CD4-positive, alpha-beta T cell treated with Interleukin-12 subunit alpha and Interleukin-12 subunit beta, for 1 hour (primary cell): Measurements from ENCODE around the gene CNTNAP2.

Source experiments
- DNase-seq: peaks from one replicate; pipeline ENCODE4 v3.0.0-alpha.2; 2020

The CNTNAP2 gene

DNA sequence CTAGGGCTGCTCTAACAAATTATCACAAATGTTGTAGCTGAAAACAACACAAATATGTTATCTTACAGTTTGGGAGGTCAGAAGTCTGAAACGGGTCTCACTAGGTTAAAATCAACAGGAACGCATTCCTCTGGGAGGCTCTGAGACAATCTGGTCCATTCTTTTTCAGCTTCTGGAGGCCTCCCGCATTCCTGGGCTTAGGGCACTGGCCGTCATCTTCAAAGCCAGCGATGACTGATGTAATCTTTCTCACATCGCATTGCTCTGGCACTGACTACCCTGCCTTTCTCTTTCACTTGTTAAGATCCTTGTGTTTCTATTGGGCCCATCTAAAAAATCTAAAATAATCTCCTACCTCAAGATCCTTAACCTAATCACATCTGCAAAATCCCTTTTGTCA lies 1402.5 kb downstream of the CNTNAP2 start:
- no peak for DNase-seq

DNA sequence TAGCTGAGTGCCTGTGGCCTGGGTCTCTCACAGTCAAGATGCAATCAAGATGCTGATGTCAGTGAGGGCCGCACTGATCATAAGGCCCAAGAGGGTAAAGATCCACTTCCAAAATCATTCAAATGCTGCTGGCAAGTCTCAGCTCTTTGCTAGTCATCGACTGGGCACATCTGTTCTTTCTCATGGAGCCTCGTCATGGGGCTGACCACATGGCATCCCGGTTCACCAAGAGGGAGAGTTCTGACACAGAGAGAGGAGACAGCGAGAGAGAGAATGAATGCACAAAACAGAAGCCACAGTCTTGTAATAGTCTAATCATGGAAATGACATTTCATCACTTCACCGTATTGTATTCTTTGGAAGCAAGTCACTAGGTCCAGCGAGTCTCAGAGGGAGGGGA lies 1406.5 kb downstream of the CNTNAP2 start:
- no peak for DNase-seq

GRCh38 chr7:147524726-147525250 lies 1408.2 kb downstream of the CNTNAP2 start:
- DNase-seq = no peak

DNA sequence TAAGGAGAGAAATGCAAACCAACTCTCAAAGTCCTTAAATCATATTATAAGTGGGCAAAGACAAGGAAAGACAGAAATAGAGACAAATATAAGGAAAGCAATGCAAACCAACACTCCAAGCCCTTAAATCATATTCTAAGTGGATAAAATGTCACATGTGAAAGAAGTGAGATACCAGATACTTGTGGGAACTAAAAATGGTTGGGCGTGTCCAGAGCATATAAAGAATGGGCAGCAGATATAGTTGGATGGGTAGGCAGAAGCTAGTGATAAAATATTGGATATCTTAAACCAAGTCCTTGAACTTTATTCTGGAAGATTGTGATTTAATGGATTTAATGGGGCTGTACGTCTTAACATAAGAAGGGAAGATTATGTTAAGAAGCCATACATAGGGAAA lies 1408.7 kb downstream of the CNTNAP2 start:
- no peak for DNase-seq

GRCh38 chr7:147535701-147536111 lies 1419.1 kb downstream of the CNTNAP2 start:
- DNase-seq = no peak

DNA sequence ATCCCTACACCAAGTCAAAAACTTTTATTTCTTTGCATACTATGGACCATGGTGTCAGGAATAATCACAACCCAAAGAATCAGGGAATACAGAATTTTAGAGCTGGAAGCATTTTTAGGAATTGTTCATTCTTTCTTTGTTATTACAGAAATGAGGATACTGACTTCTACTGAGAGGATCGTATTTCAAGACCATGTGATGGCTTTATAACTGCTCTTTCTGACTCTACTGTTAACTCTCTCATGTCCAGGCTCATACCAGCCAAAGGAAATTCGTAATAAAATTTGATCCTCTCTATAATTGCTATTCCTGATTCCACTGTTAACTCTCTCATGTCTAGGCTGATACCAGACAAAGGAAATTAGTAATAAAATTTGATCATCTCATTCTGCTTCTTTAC lies 1423.1 kb downstream of the CNTNAP2 start:
- DNase-seq = no peak

GRCh38 chr7:147540743-147541142 lies 1424.1 kb downstream of the CNTNAP2 start:
- DNase-seq = no peak

DNA sequence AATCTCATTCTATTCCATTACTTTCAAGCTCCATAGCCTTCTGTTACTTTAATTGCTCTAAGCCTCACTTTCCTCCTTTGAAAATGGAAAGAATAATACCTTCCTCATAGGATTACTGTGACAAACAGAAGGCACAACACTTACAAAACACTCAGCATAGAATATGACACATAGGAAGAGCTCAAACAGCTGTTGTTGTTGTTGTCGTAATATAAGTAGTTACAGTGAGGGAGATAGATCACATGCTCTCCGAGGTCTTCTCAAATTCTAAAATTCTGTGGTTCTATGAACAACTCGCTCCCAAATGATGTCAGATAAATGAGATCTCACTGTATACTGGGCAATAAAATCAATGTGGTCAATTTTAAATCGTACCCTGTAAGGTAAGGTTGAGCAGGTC lies 1424.7 kb downstream of the CNTNAP2 start:
- no peak for DNase-seq

- no peak for DNase-seq
These were observed 1430.8 kb downstream of the CNTNAP2 start for GRCh38 chr7:147547252-147547897.

- no peak for DNase-seq
These were observed 1439.7 kb downstream of the CNTNAP2 start for GRCh38 chr7:147556317-147556716.

- no peak for DNase-seq
These were observed 1447.1 kb downstream of the CNTNAP2 start for GRCh38 chr7:147563669-147564068.

GRCh38 chr7:147564786-147565476 lies 1448.3 kb downstream of the CNTNAP2 start:
- no peak for DNase-seq

- no peak for DNase-seq
These were observed 1450.4 kb downstream of the CNTNAP2 start for GRCh38 chr7:147567043-147567442.

DNA sequence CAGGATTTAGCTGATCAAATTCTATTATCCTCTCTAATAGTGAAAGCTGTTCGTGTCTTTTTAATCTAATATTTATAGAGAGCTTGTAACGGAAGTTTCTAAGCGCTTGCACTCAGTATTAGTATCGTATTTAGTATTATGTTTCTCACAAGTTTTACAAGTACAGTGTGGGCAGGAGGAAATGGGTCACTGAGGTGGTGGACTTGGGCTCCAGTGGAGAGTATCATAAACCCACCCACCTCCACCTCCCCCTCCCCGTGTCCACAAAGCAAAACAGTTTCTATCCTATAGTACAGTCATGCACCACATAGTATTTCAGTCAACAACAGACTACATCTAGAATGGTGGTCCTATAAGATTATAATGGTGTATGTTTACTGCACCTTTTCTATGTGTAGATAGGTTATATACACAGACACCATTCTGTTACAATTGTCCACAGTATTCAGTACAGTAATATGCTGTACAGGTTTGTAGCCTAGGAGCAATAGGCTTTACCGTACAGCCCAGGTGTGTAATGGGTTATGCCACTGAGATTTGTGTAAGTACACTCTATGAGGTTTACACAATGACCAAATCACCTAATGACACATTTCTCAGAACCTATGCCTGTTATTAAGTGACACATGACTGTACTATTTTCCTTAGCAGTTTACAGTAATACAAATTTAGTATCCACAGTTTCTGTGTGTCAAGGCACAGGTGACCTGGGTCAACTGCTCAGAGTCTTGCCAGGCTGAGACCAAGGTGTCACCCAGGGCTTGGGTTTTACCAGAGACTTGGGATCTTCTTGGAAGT lies 1452.7 kb downstream of the CNTNAP2 start:
- DNase-seq = no peak

DNA sequence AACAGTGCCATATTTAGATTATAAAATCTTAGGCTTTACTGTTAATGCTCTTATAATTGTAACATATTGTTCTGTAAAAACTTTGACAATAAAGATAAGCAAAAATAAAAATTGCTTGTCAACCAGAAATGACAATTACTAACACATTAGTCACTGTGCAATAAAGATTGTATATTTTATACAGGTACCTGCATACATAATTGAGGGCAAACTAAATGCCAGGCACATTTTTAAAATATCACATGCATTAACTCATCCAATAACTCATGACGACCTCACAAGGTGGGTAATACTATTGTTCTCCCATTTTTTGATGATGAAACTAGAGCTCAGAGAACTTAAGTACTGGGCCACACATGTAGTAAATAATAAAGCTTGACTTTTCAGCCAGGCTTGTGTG lies 1453.8 kb downstream of the CNTNAP2 start:
- no peak for DNase-seq

- no peak for DNase-seq
These were observed 1455.0 kb downstream of the CNTNAP2 start for GRCh38 chr7:147571436-147572185.

- no peak for DNase-seq
These were observed 1461.6 kb downstream of the CNTNAP2 start for GRCh38 chr7:147578196-147578595.

GRCh38 chr7:147579148-147579547 lies 1462.5 kb downstream of the CNTNAP2 start:
- no peak for DNase-seq

- DNase-seq = no peak
These were observed 1468.2 kb downstream of the CNTNAP2 start for GRCh38 chr7:147584771-147585193.

- no peak for DNase-seq
These were observed 1469.5 kb downstream of the CNTNAP2 start for GRCh38 chr7:147586110-147586509.

DNA sequence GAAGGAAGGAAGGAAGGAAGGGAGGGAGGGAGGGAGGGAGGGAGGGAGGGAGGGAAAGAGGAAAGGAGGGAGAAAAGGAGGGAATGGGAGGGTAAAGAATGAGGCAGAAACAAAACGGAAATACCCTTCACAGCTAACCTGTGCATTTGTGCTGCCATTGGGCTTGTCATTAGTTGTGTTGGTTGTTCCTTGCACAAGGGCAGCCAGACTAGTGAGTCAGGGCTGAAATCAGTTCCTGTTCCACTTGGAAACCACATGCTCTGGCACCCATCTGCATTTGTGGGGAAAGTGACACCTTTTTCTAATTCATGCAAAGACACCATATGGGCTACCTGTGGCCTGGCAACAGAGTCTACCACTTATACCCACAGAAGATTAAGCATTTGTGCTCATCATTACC lies 1469.9 kb downstream of the CNTNAP2 start:
- DNase-seq = no peak

GRCh38 chr7:147593271-147594057 lies 1476.9 kb downstream of the CNTNAP2 start:
- no peak for DNase-seq
